Measurements from ENCODE around the gene CHEK2. TPM values are rescaled to one million over a fixed set of nuclear protein-coding genes. Genes with fewer than 3 reads are reported as not detected.

The CHEK2 gene
- total and polyA plus RNA-seq, 8 donors, result 0.83 to 4.6 (median 3.1) TPM

DNA sequence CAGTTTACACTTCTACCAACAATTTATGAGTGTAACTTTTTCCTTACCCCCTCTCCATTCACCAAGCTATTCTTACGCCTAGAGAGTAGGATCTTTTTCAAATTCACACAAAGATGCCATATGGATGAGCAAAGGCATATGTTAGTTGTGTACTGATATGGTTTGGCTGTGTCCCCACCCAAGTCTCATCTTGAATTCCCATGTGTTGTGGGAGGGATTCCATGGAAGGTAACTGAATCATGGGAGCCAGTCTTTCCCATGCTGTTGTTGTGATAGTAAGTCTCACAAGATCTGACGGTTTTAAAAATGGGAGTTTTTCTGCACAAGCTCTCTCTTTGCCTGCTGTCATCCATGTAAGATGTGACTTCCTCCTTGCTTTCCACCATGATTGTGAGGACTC is 102.3 kb downstream of the CHEK2 start:
- Histone ChIP-seq H3K27me3 (no peaks in the 10 kb centered on the region), H3K4me1 (peaks cover 0 to 6% (median 0%) of the 10 kb centered on the region in 3 donors), H3K36me3 (no peaks in the 10 kb centered on the region), H3K9me3 (no peaks in the 10 kb centered on the region), H3K4me3 (no peak overlapping the region), H3K27ac (no peak overlapping the region)
- FAIRE-seq (no peak), DNase-seq (no peak), ATAC-seq (no peak)
- WGBS, 2 donors, result 96 to 100% methylated on average over 2 of the region's 2 CpGs
- TF ChIP-seq, protein P1, sequence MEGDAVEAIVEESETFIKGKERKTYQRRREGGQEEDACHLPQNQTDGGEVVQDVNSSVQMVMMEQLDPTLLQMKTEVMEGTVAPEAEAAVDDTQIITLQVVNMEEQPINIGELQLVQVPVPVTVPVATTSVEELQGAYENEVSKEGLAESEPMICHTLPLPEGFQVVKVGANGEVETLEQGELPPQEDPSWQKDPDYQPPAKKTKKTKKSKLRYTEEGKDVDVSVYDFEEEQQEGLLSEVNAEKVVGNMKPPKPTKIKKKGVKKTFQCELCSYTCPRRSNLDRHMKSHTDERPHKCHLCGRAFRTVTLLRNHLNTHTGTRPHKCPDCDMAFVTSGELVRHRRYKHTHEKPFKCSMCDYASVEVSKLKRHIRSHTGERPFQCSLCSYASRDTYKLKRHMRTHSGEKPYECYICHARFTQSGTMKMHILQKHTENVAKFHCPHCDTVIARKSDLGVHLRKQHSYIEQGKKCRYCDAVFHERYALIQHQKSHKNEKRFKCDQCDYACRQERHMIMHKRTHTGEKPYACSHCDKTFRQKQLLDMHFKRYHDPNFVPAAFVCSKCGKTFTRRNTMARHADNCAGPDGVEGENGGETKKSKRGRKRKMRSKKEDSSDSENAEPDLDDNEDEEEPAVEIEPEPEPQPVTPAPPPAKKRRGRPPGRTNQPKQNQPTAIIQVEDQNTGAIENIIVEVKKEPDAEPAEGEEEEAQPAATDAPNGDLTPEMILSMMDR (IDR thresholded peaks at IDR 0.05), result no peak
- intact Hi-C loops (cut with DNase I), result no loop called here

Other genes starting within 250 kb of the CHEK2 start
- 10 to 100 TPM; 10.3 to 18.6 (median 12.4) TPM for gene TTC28, start 62.0 kb downstream of the CHEK2 start, total RNA-seq
- gene TTC28, start 62.0 kb downstream of the CHEK2 start, polyA plus RNA-seq, result 1 to 10 TPM; 2.2 to 6.8 TPM
- 1 to 10 TPM; 7.0 to 9.3 (median 7.8) TPM for gene HSCB, start 219 bp upstream of the CHEK2 start, total RNA-seq
- gene HSCB, start 219 bp upstream of the CHEK2 start, polyA plus RNA-seq, result 10 to 100 TPM; 14.1 to 17.7 TPM
- 10 to 100 TPM in 3 of 6 donors, 1 to 10 TPM in 3; 7.8 to 15.7 (median 10.0) TPM for gene CCDC117, start 30.9 kb upstream of the CHEK2 start, total RNA-seq
- gene CCDC117, start 30.9 kb upstream of the CHEK2 start, polyA plus RNA-seq, result 1 to 10 TPM; 5.1 to 5.3 TPM
- gene XBP1, start 58.7 kb upstream of the CHEK2 start, total RNA-seq, result 100 to 1,000 TPM; 505 to 974 (median 718) TPM
- 100 to 1,000 TPM; 178 to 250 TPM for gene XBP1, start 58.7 kb upstream of the CHEK2 start, polyA plus RNA-seq
- 1 to 10 TPM; 3.0 to 6.8 (median 4.9) TPM for gene ZNRF3, start 141.8 kb upstream of the CHEK2 start, total RNA-seq
- 1 to 10 TPM; 2.4 to 3.1 TPM for gene ZNRF3, start 141.8 kb upstream of the CHEK2 start, polyA plus RNA-seq